CD4-positive, alpha-beta T cell treated with Interleukin-6 at 100 ng/mL for 8 hours (primary cell): ENCODE data around the gene RAP1A.

Experiments used
- DNase-seq: peaks from one replicate; pipeline ENCODE4 v3.0.0-alpha.2; 2020; ENCODE audit warnings: mixed read lengths, low spot score

Gene RAP1A

GRCh38 chr1:111758373-111758772, 138.8 kb downstream of the RAP1A start:
- DNase-seq = no peak

- DNase-seq = no peak
These were observed 142.1 kb downstream of the RAP1A start for GRCh38 chr1:111761717-111762116.

- no peak for DNase-seq
These were observed 142.7 kb downstream of the RAP1A start for GRCh38 chr1:111762332-111762731.
